ENCODE data around the gene PEA15.

GRCh38 chr1:160166166-160166868 lies 38.9 kb upstream of the PEA15 start:
- TF ChIP-seq CTCF (IDR thresholded peaks at IDR 0.05) (no peak), ZFX (IDR thresholded peaks at IDR 0.05; ENCODE audit: borderline replicate concordance) (no peak)
